Measurements from ENCODE around the gene RGS9.
A peak's percentile ranks its signal among the peaks of the same experiment; 100 is the strongest.

Gene RGS9

DNA sequence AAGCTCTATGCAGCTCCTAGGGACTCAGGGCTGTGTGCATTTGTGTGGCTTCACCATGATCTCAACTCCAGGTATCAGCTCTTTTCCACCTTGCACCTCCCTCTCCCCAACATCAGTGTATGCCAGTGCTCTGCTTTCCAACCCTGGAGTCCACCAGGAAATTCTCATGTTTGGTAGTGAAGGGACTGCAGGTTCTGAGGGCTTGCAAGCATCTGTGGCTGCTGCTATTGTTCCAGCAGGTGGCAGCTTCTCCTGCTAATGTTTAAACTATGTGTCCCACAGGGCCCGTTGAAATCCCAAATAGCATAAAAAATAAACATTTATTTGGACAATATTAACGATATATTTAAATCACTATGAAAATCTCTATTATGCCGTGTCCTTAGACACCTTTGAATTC is 82.0 kb downstream of the RGS9 start:
- no peak for DNase-seq (ENCODE audit: low read depth)

DNA sequence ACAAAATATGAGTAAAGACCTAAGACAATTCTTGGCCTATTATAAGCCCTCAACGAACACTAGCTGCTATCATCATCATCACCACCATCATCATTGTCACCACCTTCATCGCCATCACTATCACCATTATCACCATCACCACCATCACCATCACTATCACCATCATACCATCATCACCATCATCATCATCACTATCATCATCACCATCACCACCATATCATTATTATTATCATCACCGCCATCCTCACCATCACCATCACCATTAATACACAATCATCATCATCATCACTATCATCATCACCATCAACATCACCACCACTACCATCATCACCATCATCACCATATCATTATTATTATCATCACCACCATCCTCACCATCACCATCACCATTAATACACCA is 82.5 kb downstream of the RGS9 start:
- H3K4me3 ChIP-seq (ENCODE audit: low read length) = no peak overlapping the region
- no peak for DNase-seq (ENCODE audit: low read depth)
- TF ChIP-seq, protein P1, sequence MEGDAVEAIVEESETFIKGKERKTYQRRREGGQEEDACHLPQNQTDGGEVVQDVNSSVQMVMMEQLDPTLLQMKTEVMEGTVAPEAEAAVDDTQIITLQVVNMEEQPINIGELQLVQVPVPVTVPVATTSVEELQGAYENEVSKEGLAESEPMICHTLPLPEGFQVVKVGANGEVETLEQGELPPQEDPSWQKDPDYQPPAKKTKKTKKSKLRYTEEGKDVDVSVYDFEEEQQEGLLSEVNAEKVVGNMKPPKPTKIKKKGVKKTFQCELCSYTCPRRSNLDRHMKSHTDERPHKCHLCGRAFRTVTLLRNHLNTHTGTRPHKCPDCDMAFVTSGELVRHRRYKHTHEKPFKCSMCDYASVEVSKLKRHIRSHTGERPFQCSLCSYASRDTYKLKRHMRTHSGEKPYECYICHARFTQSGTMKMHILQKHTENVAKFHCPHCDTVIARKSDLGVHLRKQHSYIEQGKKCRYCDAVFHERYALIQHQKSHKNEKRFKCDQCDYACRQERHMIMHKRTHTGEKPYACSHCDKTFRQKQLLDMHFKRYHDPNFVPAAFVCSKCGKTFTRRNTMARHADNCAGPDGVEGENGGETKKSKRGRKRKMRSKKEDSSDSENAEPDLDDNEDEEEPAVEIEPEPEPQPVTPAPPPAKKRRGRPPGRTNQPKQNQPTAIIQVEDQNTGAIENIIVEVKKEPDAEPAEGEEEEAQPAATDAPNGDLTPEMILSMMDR (conservative IDR thresholded peaks at IDR 0.05; ENCODE audit: low read length) = no peak

More for the DNA sequence above, 82.0 kb downstream of the RGS9 start:
- TF ChIP-seq, protein P1 (conservative IDR thresholded peaks at IDR 0.05; ENCODE audit: low read length) = peak; percentile 25; the same call in 1 of the 2 replicates
- no peak overlapping the region for H3K4me3 ChIP-seq (ENCODE audit: low read length)

DNA sequence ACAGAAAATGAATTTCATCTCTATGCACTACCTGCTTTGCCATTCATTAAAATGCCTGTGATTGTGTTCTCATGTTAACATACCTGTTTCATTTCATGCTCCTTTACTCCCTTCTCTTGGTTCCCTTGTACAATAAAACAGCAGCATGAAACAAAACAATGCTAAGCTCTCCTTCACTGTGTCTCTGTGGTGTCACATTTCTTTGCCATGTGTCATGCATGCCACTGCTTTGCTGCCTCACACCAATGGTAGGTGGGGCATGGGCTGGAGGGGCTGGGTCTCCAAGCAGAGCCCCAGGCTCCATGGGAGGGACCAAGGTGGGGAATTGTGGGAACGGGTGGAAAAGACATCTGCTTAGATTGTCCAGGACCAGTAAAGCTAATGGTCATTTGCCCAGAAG is 83.6 kb downstream of the RGS9 start:
- H3K4me3 ChIP-seq (ENCODE audit: low read length) = no peak overlapping the region
- DNase-seq (ENCODE audit: low read depth) = peak; percentile 35
- TF ChIP-seq, protein P1 (conservative IDR thresholded peaks at IDR 0.05; ENCODE audit: low read length) = no peak

DNA sequence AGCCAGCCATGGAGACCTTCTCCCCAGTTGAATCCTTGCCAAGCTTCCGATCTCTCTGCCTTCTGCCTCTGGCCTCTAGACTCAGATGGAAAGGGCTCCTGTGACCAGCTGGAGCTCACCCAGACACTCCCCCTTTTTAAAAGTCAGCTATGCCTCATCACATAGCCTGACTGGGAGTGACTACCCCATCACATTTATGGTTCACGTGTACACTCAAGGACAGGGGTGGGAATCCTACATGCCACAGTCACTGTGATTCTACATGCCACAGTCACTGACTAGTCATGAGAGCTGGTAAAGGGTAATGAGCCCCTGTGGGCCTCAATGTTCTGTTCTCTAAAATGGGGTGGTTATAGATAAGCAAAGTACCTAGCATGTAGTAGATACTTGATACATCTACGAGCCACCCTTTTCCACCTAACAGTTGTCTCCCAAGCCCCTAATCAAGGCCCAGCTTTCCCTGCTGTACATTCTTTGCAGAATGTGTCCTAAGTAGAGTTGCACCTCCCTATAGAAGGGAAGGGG is 85.1 kb downstream of the RGS9 start:
- DNase-seq (ENCODE audit: low read depth) = peak; percentile 23

DNA sequence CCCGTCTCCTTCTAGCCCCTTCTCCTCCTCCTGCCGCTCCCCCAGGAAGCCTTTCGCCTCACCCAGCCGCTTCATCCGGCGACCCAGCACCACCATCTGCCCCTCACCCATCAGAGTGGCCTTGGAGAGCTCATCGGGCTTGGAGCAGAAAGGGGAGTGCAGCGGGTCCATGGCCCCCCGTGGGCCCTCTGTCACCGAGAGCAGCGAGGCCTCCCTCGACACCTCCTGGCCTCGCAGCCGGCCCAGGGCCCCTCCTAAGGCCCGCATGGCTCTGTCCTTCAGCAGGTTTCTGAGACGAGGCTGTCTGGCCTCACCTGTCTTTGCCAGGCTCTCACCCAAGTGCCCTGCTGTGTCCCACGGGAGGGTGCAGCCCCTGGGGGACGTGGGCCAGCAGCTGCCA is 87.9 kb downstream of the RGS9 start:
- TF ChIP-seq, protein P1 (conservative IDR thresholded peaks at IDR 0.05; ENCODE audit: low read length) = no peak
- no peak overlapping the region for H3K4me3 ChIP-seq (ENCODE audit: low read length)
- DNase-seq (ENCODE audit: low read depth) = no peak

More for the DNA sequence above, 85.1 kb downstream of the RGS9 start:
- no peak overlapping the region for H3K4me3 ChIP-seq (ENCODE audit: low read length)
- TF ChIP-seq, protein P1 (conservative IDR thresholded peaks at IDR 0.05; ENCODE audit: low read length) = no peak

DNA sequence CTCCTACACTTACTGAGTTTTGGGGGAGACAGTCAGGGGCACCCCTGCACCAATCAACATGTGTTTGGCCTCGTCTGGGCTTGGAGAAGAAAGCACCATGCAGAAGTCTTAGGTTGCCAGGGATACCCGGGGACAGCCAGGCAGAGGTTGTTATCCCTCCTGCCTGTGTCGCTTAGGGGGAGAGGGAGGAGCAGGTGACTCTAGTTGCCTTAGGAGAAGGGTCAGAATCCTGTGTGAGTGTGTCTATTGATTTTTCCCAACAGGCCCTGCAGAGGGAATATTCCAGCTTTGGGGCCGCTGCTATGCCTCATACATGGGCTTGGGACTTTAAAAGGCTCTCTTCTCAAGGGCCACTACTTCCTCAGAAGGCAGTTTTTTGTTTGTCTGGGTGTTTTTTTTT is 89.1 kb downstream of the RGS9 start:
- no peak overlapping the region for H3K4me3 ChIP-seq (ENCODE audit: low read length)
- DNase-seq (ENCODE audit: low read depth) = no peak
- TF ChIP-seq, protein P1 (conservative IDR thresholded peaks at IDR 0.05; ENCODE audit: low read length) = no peak

DNA sequence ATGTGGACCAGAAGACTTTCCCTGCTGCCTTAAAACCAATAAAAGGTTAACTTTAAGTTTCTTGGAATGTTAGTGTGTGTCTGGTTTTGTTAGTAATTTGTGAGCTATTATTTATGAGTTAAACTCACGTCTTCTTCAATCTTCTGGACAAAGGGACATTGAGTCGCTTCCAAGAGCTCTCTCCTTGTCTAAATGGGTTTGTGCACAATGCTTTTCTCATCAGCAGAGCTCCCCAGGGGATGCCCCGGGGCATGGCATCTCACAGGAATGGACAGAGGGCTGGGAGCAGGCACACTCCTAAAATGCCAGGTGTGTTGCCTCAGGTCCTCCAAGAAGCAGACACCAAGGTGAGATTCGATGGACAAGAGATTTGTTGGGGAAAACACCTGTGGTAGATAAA is 90.5 kb downstream of the RGS9 start:
- H3K4me3 ChIP-seq (ENCODE audit: low read length) = no peak overlapping the region
- DNase-seq (ENCODE audit: low read depth) = no peak
- TF ChIP-seq, protein P1 (conservative IDR thresholded peaks at IDR 0.05; ENCODE audit: low read length) = no peak
